Aorta (tissue), 5 donors: ENCODE data around the gene DCBLD2. TPM values are rescaled to one million over a fixed set of nuclear protein-coding genes. Genes with fewer than 3 reads are reported as not detected.

ENCODE experiments used
- ATAC-seq: fragments of 200-7000 bp; cut with Tn5 transposase; one replicate; pipeline ENCODE4 v1.9.1; 2022; ENCODE audit warnings: moderate library complexity; ENCODE audit not compliant: low FRiP score
- DNase-seq, 2 donors: peaks; one replicate each; pipeline ENCODE4 v3.0.0-alpha.2; 2020
- H3K27ac ChIP-seq, 2 donors: one replicate each; pipeline ENCODE4 v1.5.1; 2013; ENCODE audit warnings: low read length in 2 of 2, mild to moderate bottlenecking in 2 of 2, moderate library complexity in 2 of 2, control low read depth in 1 of 2, inconsistent platforms in 1 of 2, low read depth in 1 of 2
- H3K27me3 ChIP-seq, 2 donors: one replicate each; pipeline ENCODE4 v1.6.1; 2013; ENCODE audit warnings: control low read depth in 1 of 2, low read length in 1 of 2, mild to moderate bottlenecking in 1 of 2, moderate library complexity in 1 of 2; ENCODE audit not compliant: insufficient read depth in 2 of 2, control insufficient read depth in 1 of 2
- H3K36me3 ChIP-seq, 2 donors: one replicate each; pipeline ENCODE4 v1.6.1; 2013; ENCODE audit warnings: control low read depth in 1 of 2, low read length in 1 of 2, mild to moderate bottlenecking in 1 of 2; ENCODE audit not compliant: insufficient read depth in 2 of 2, control insufficient read depth in 1 of 2
- H3K4me1 ChIP-seq, 2 donors: one replicate each; pipeline ENCODE4 v1.6.1; 2013; ENCODE audit warnings: low read length in 2 of 2, control low read depth in 1 of 2, mild to moderate bottlenecking in 1 of 2, moderate library complexity in 1 of 2; ENCODE audit not compliant: insufficient read depth in 2 of 2, control insufficient read depth in 1 of 2
- H3K4me3 ChIP-seq, 2 donors: one replicate each; pipeline ENCODE4 v1.5.1; 2013; ENCODE audit warnings: low read length in 2 of 2, control low read depth in 1 of 2, mild to moderate bottlenecking in 1 of 2
- H3K9me3 ChIP-seq: one replicate; pipeline ENCODE4 v1.6.1; 2013; ENCODE audit warnings: mild to moderate bottlenecking, low read length; ENCODE audit not compliant: control insufficient read depth
- WGBS, 2 donors: extraction: QIAGEN DNeasy Blood & Tissue Kit; methylation state at CpG; one replicate each; pipeline ENCODE4 v1.1.7; 2013; 5-methylcytosine and 5-hydroxymethylcytosine counted together
- intact Hi-C, 2 donors: fragments of 100-400 bp; cut with DNase I; formaldehyde crosslinking; loops; one replicate each; pipeline versions ENCODE4 v1.14.2 to v1.15.0; 2022
- polyA plus RNA-seq, 2 donors: library from polyadenylated mRNA; stranded (reverse); fragments of 200-250 nt; gene quantifications; one replicate each; pipeline ENCODE4 v1.2.3, GENCODE V29; 2013
- total RNA-seq, 2 donors: library from RNA; stranded (reverse); fragmentation: NEBNext Ultra II Directional; extraction: Animal tissue kit (Norgen Biotek cat#: 25700); gene quantifications; one replicate each; pipeline ENCODE4 v1.2.1, GENCODE V29; 2021
- donor health status: healthy with polysubstance abuse.
- donor health status: Bipolar disorder and iron deficiency.
- donor health status: DM: no; HTN: no; CAD: no.
- donor health status: DM: no; HTN: no; CAD: no.
- donor health status: DM: yes; HTN: yes; CAD: no.

The DCBLD2 gene
- total and polyA plus RNA-seq, 4 donors = 4.4 to 36.3 (median 20.7) TPM

GRCh38 chr3:98800401-98800800, 101.1 kb downstream of the DCBLD2 start:
- H3K4me1 ChIP-seq = no peaks in the 10 kb centered on the region
- H3K9me3 ChIP-seq = no peaks in the 10 kb centered on the region
- no peaks in the 10 kb centered on the region for H3K27me3 ChIP-seq
- H3K27ac ChIP-seq = no peak overlapping the region
- DNase-seq (no peak), ATAC-seq (no peak)
- H3K36me3 ChIP-seq = peaks cover 0 to 3% of the 10 kb centered on the region in 2 donors
- 80 to 81% methylated on average over 3 of the region's 3 CpGs for WGBS, 2 donors
- intact Hi-C loops = no loop called here
- no peak overlapping the region for H3K4me3 ChIP-seq

GRCh38 chr3:98799479-98799878, 102.0 kb downstream of the DCBLD2 start:
- ATAC-seq = no peak
- DNase-seq = no peak
- Histone ChIP-seq H3K4me3 (no peak overlapping the region), H3K9me3 (no peaks in the 10 kb centered on the region), H3K27ac (no peak overlapping the region), H3K36me3 (peaks cover 0 to 3% of the 10 kb centered on the region in 2 donors), H3K4me1 (no peaks in the 10 kb centered on the region), H3K27me3 (no peaks in the 10 kb centered on the region)
- intact Hi-C loops = no loop called here
- 85 to 90% methylated on average over 3 of the region's 3 CpGs for WGBS, 2 donors

- no peaks in the 10 kb centered on the region for H3K4me1 ChIP-seq
- H3K9me3 ChIP-seq = no peaks in the 10 kb centered on the region
- H3K27me3 ChIP-seq = no peaks in the 10 kb centered on the region
- intact Hi-C loops = no loop called here
- 81 to 89% methylated on average over 4 of the region's 4 CpGs for WGBS, 2 donors
- H3K36me3 ChIP-seq = peaks cover 0 to 3% of the 10 kb centered on the region in 2 donors
- ATAC-seq (no peak), DNase-seq (no peak)
- no peak overlapping the region for H3K27ac ChIP-seq
- no peak overlapping the region for H3K4me3 ChIP-seq
Measured at GRCh38 chr3:98798820-98799219, 102.7 kb downstream of the DCBLD2 start.

GRCh38 chr3:98797905-98798304, 103.6 kb downstream of the DCBLD2 start:
- 82 to 88% methylated on average over 4 of the region's 4 CpGs for WGBS, 2 donors

GRCh38 chr3:98796334-98796733, 105.2 kb downstream of the DCBLD2 start:
- ATAC-seq = no peak
- intact Hi-C loops = no loop called here
- Histone ChIP-seq H3K27me3 (no peaks in the 10 kb centered on the region), H3K4me3 (no peak overlapping the region), H3K9me3 (no peaks in the 10 kb centered on the region), H3K4me1 (no peaks in the 10 kb centered on the region), H3K36me3 (peaks cover 0 to under 1% of the 10 kb centered on the region in 2 donors), H3K27ac (no peak overlapping the region)
- WGBS, 2 donors = 86 to 88% methylated on average over 5 of the region's 5 CpGs
- DNase-seq = no peak

More at GRCh38 chr3:98797905-98798304, 103.6 kb downstream of the DCBLD2 start:
- intact Hi-C loops = no loop called here
- Histone ChIP-seq H3K27ac (no peak overlapping the region), H3K9me3 (no peaks in the 10 kb centered on the region), H3K27me3 (no peaks in the 10 kb centered on the region), H3K4me1 (no peaks in the 10 kb centered on the region), H3K36me3 (peaks cover 0 to 3% of the 10 kb centered on the region in 2 donors), H3K4me3 (no peak overlapping the region)
- DNase-seq (no peak), ATAC-seq (no peak)

GRCh38 chr3:98793971-98794370, 107.5 kb downstream of the DCBLD2 start:
- Histone ChIP-seq H3K36me3 (no peaks in the 10 kb centered on the region), H3K27ac (no peak overlapping the region), H3K4me1 (no peaks in the 10 kb centered on the region), H3K4me3 (no peak overlapping the region), H3K27me3 (no peaks in the 10 kb centered on the region), H3K9me3 (no peaks in the 10 kb centered on the region)
- ATAC-seq = no peak
- intact Hi-C loops = no loop called here
- DNase-seq = no peak
- 79 to 82% methylated on average over 3 of the region's 3 CpGs for WGBS, 2 donors

GRCh38 chr3:98791341-98792325, 109.9 kb downstream of the DCBLD2 start:
- Histone ChIP-seq H3K4me1 (peaks cover 0 to 5% of the 10 kb centered on the region in 2 donors), H3K36me3 (no peaks in the 10 kb centered on the region), H3K9me3 (no peaks in the 10 kb centered on the region), H3K27me3 (no peaks in the 10 kb centered on the region), H3K27ac (no peak overlapping the region), H3K4me3 (no peak overlapping the region)
- 63 to 69% methylated on average over 7 of the region's 7 CpGs for WGBS, 2 donors
- no peak for DNase-seq
- intact Hi-C loops = no loop called here
- ATAC-seq = no peak

- no peaks in the 10 kb centered on the region for H3K27me3 ChIP-seq
- H3K27ac ChIP-seq = no peak overlapping the region
- intact Hi-C loops = loop anchor here in 1 of 2 donors (10.0 kb wide), 1 partner anchor 54 kb away; no protein-coding TSS in a partner anchor
- no peaks in the 10 kb centered on the region for H3K36me3 ChIP-seq
- H3K4me3 ChIP-seq = no peak overlapping the region
- H3K4me1 ChIP-seq = peaks cover 8 to 22% of the 10 kb centered on the region in 2 donors
- 57 to 61% methylated on average over 2 of the region's 2 CpGs for WGBS, 2 donors
- DNase-seq (no peak), ATAC-seq (no peak)
- H3K9me3 ChIP-seq = no peaks in the 10 kb centered on the region
Measured at GRCh38 chr3:98788651-98789050, 112.8 kb downstream of the DCBLD2 start.

- Histone ChIP-seq H3K4me1 (peaks cover 11 to 30% of the 10 kb centered on the region in 2 donors), H3K27ac (no peak overlapping the region), H3K4me3 (no peak overlapping the region), H3K27me3 (no peaks in the 10 kb centered on the region), H3K9me3 (no peaks in the 10 kb centered on the region), H3K36me3 (no peaks in the 10 kb centered on the region)
- WGBS, 2 donors = 74 to 87% methylated on average over 2 of the region's 2 CpGs
- intact Hi-C loops = loop anchor here in 1 of 2 donors (10.0 kb wide), 1 partner anchor 52 kb away; no protein-coding TSS in a partner anchor
- ATAC-seq (no peak), DNase-seq (no peak)
Measured at GRCh38 chr3:98787181-98787580, 114.3 kb downstream of the DCBLD2 start.
